GM23338 (cell line): ENCODE data around the gene ATXN8OS. TPM values are rescaled to one million over a fixed set of nuclear protein-coding genes. Genes with fewer than 3 reads are reported as not detected.

Source experiments
- ATAC-seq: fragments of 200-7000 bp; cut with Tn5 transposase; 3 replicates; pipeline ENCODE4 v1.9.1; 2020
- DNase-seq: peaks from one replicate; pipeline ENCODE4 v3.0.0-alpha.2; 2015; ENCODE audit warnings: low spot score
- H2AFZ ChIP-seq: fragments of 200-600 bp; sonication (generic); 2 replicates; pipeline ENCODE4 v1.8.0; 2016; ENCODE audit warnings: antibody characterized with exemption, mild to moderate bottlenecking, moderate library complexity
- H3F3A ChIP-seq: fragments of 200-600 bp; sonication (generic); replicated peaks from 2 replicates; pipeline ENCODE4 v1.8.0; 2017; ENCODE audit warnings: antibody characterized with exemption, mixed run types, low read depth
- H3K27ac ChIP-seq: fragments of 200-600 bp; sonication (generic); 2 replicates; pipeline ENCODE4 v1.6.1; 2016; ENCODE audit warnings: low read depth
- H3K27me3 ChIP-seq: fragments of 200-600 bp; sonication (generic); 2 replicates; pipeline ENCODE4 v1.8.0; 2016; ENCODE audit warnings: mild to moderate bottlenecking, mixed run types, moderate library complexity; ENCODE audit not compliant: insufficient read depth
- H3K36me3 ChIP-seq: fragments of 200-600 bp; sonication (generic); 2 replicates; pipeline ENCODE4 v1.8.0; 2016; ENCODE audit warnings: mild to moderate bottlenecking; ENCODE audit not compliant: insufficient read depth
- H3K4me1 ChIP-seq: fragments of 200-600 bp; sonication (generic); 2 replicates; pipeline ENCODE4 v1.8.0; 2016; ENCODE audit warnings: mild to moderate bottlenecking, moderate library complexity; ENCODE audit not compliant: insufficient read depth
- H3K4me2 ChIP-seq: fragments of 200-600 bp; sonication (generic); 2 replicates; pipeline ENCODE4 v1.7.1; 2017; ENCODE audit warnings: mixed run types
- H3K4me3 ChIP-seq: fragments of 200-600 bp; sonication (generic); 2 replicates; pipeline ENCODE4 v1.6.1; 2016; ENCODE audit warnings: mixed run types
- H3K79me2 ChIP-seq: fragments of 200-600 bp; sonication (generic); replicated peaks from 2 replicates; pipeline ENCODE4 v1.8.0; 2017; ENCODE audit warnings: mild to moderate bottlenecking; ENCODE audit not compliant: insufficient read depth
- H3K9me2 ChIP-seq: fragments of 200-600 bp; sonication (generic); 2 replicates; pipeline ENCODE4 v1.8.0; 2017; ENCODE audit not compliant: insufficient read depth
- H4K20me1 ChIP-seq: fragments of 200-600 bp; sonication (generic); replicated peaks from 2 replicates; pipeline ENCODE4 v1.8.0; 2017; ENCODE audit warnings: mild to moderate bottlenecking; ENCODE audit not compliant: insufficient read depth
- H3K27ac Mint-ChIP-seq: 2 replicates; pipeline ENCODE4 v1.8.0; 2020; ENCODE audit warnings: inconsistent platforms, mild to moderate bottlenecking, moderate library complexity, mixed read lengths
- H3K27me3 Mint-ChIP-seq: 3 replicates; pipeline ENCODE4 v1.8.0; 2022; ENCODE audit warnings: low read depth, mild to moderate bottlenecking, moderate library complexity, mixed read lengths, inconsistent platforms; ENCODE audit not compliant: insufficient read depth, poor library complexity
- H3K36me3 Mint-ChIP-seq: 3 replicates; pipeline ENCODE4 v1.8.0; 2021; ENCODE audit warnings: low read depth, mild to moderate bottlenecking, inconsistent platforms, moderate library complexity, mixed read lengths
- H3K4me1 Mint-ChIP-seq: 3 replicates; pipeline ENCODE4 v1.8.0; 2020; ENCODE audit warnings: mild to moderate bottlenecking, inconsistent platforms, mixed read lengths
- H3K4me3 Mint-ChIP-seq: 3 replicates; pipeline ENCODE4 v1.8.0; 2021; ENCODE audit warnings: moderate library complexity, mild to moderate bottlenecking, inconsistent platforms, mixed read lengths
- H3K9me3 Mint-ChIP-seq: 3 replicates; pipeline ENCODE4 v1.8.0; 2020; ENCODE audit warnings: moderate library complexity, mild to moderate bottlenecking, inconsistent platforms, mixed read lengths
- EZH2phosphoT487 ChIP-seq: fragments of 200-600 bp; sonication (generic); IDR thresholded peaks from one replicate; pipeline ENCODE4 v1.8.1; 2018; ENCODE audit warnings: antibody characterized with exemption; ENCODE audit not compliant: unreplicated experiment
- POLR2AphosphoS5 ChIP-seq: IDR thresholded peaks from 2 replicates; pipeline ENCODE4 v1.6.1; 2016; ENCODE audit warnings: antibody characterized with exemption, low read depth
- polyA plus RNA-seq: library from polyadenylated mRNA; unstranded; fragments of >200 nt; fragmentation: Nextera tagmentation; extraction: Ambion mirVana; gene quantifications from 2 replicates; pipeline ENCODE4 v1.2.1, GENCODE V29; 2016
- total RNA-seq: library from RNA; depleted of rRNA; stranded (reverse); fragments of >200 nt; shearing (Covaris generic); gene quantifications from 2 replicates; pipeline ENCODE4 v1.2.3, GENCODE V29; 2014
- TF ChIP-seq, protein P1 (sequence below): IDR thresholded peaks from one replicate; pipeline ENCODE4 v1.6.1; 2018; ENCODE audit warnings: antibody characterized with exemption; ENCODE audit not compliant: unreplicated experiment
- TF ChIP-seq, protein P2 (sequence below): fragments of 250-450 bp; sonication (Bioruptor Pico); IDR thresholded peaks from 2 replicates; pipeline ENCODE4 v1.5.0; 2020; ENCODE audit warnings: mild to moderate bottlenecking, moderate library complexity
- TF ChIP-seq, protein P3 (sequence below): IDR thresholded peaks from 2 replicates; pipeline ENCODE4 v1.6.1; 2016; ENCODE audit warnings: antibody characterized with exemption

ATXN8OS gene
- total and polyA plus RNA-seq, 2 experiments from 2014 or later, result not detected

DNA sequence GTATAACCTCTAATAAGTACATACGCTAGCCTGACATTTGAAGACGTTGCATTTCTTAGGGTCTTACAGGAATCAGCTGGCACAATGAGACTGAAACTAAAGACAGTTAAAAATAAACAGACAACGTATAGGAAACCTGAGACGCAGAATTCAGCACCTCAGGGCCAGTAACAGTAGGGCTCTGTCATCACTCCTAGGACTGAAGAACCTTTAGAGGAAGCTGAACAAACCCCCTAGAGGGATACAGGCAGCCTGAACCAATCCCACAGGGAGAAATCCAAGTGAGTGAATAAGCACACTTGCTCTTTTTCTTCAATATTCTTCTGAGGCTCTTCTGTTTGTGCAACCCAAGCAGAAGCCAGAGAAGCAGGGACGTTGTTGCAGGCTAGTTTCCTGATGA is 54.5 kb downstream of the ATXN8OS start:
- no peak overlapping the region for H3K4me2 ChIP-seq
- Mint-ChIP-seq H3K4me1 (peaks cover 8% of the 10 kb centered on the region; the same call in 2 of the 3 replicates), H3K27ac (peak overlapping the region; percentile 87; the same call in 1 of the 2 replicates), H3K36me3 (no peaks in the 10 kb centered on the region), H3K9me3 (no peaks in the 10 kb centered on the region), H3K27me3 (no peaks in the 10 kb centered on the region), H3K4me3 (no peak overlapping the region)
- H3K27ac ChIP-seq, result no peak overlapping the region
- H3K27me3 ChIP-seq, result no peaks in the 10 kb centered on the region
- no peaks in the 10 kb centered on the region for H3K9me2 ChIP-seq
- H3F3A ChIP-seq, result no peaks in the 10 kb centered on the region
- H2AFZ ChIP-seq, result no peak overlapping the region; the same call in 1 of the 2 replicates
- DNase-seq (peak; percentile 36), ATAC-seq (peak; percentile 92)
- no peaks in the 10 kb centered on the region for H3K36me3 ChIP-seq
- no peaks in the 10 kb centered on the region for H3K79me2 ChIP-seq
- H3K4me3 ChIP-seq, result no peak overlapping the region
- no peaks in the 10 kb centered on the region for H4K20me1 ChIP-seq
- TF ChIP-seq, protein P1, sequence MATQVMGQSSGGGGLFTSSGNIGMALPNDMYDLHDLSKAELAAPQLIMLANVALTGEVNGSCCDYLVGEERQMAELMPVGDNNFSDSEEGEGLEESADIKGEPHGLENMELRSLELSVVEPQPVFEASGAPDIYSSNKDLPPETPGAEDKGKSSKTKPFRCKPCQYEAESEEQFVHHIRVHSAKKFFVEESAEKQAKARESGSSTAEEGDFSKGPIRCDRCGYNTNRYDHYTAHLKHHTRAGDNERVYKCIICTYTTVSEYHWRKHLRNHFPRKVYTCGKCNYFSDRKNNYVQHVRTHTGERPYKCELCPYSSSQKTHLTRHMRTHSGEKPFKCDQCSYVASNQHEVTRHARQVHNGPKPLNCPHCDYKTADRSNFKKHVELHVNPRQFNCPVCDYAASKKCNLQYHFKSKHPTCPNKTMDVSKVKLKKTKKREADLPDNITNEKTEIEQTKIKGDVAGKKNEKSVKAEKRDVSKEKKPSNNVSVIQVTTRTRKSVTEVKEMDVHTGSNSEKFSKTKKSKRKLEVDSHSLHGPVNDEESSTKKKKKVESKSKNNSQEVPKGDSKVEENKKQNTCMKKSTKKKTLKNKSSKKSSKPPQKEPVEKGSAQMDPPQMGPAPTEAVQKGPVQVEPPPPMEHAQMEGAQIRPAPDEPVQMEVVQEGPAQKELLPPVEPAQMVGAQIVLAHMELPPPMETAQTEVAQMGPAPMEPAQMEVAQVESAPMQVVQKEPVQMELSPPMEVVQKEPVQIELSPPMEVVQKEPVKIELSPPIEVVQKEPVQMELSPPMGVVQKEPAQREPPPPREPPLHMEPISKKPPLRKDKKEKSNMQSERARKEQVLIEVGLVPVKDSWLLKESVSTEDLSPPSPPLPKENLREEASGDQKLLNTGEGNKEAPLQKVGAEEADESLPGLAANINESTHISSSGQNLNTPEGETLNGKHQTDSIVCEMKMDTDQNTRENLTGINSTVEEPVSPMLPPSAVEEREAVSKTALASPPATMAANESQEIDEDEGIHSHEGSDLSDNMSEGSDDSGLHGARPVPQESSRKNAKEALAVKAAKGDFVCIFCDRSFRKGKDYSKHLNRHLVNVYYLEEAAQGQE, result no peak
- TF ChIP-seq EZH2phosphoT487 (no peak), POLR2AphosphoS5 (no peak)
- TF ChIP-seq, protein P2, sequence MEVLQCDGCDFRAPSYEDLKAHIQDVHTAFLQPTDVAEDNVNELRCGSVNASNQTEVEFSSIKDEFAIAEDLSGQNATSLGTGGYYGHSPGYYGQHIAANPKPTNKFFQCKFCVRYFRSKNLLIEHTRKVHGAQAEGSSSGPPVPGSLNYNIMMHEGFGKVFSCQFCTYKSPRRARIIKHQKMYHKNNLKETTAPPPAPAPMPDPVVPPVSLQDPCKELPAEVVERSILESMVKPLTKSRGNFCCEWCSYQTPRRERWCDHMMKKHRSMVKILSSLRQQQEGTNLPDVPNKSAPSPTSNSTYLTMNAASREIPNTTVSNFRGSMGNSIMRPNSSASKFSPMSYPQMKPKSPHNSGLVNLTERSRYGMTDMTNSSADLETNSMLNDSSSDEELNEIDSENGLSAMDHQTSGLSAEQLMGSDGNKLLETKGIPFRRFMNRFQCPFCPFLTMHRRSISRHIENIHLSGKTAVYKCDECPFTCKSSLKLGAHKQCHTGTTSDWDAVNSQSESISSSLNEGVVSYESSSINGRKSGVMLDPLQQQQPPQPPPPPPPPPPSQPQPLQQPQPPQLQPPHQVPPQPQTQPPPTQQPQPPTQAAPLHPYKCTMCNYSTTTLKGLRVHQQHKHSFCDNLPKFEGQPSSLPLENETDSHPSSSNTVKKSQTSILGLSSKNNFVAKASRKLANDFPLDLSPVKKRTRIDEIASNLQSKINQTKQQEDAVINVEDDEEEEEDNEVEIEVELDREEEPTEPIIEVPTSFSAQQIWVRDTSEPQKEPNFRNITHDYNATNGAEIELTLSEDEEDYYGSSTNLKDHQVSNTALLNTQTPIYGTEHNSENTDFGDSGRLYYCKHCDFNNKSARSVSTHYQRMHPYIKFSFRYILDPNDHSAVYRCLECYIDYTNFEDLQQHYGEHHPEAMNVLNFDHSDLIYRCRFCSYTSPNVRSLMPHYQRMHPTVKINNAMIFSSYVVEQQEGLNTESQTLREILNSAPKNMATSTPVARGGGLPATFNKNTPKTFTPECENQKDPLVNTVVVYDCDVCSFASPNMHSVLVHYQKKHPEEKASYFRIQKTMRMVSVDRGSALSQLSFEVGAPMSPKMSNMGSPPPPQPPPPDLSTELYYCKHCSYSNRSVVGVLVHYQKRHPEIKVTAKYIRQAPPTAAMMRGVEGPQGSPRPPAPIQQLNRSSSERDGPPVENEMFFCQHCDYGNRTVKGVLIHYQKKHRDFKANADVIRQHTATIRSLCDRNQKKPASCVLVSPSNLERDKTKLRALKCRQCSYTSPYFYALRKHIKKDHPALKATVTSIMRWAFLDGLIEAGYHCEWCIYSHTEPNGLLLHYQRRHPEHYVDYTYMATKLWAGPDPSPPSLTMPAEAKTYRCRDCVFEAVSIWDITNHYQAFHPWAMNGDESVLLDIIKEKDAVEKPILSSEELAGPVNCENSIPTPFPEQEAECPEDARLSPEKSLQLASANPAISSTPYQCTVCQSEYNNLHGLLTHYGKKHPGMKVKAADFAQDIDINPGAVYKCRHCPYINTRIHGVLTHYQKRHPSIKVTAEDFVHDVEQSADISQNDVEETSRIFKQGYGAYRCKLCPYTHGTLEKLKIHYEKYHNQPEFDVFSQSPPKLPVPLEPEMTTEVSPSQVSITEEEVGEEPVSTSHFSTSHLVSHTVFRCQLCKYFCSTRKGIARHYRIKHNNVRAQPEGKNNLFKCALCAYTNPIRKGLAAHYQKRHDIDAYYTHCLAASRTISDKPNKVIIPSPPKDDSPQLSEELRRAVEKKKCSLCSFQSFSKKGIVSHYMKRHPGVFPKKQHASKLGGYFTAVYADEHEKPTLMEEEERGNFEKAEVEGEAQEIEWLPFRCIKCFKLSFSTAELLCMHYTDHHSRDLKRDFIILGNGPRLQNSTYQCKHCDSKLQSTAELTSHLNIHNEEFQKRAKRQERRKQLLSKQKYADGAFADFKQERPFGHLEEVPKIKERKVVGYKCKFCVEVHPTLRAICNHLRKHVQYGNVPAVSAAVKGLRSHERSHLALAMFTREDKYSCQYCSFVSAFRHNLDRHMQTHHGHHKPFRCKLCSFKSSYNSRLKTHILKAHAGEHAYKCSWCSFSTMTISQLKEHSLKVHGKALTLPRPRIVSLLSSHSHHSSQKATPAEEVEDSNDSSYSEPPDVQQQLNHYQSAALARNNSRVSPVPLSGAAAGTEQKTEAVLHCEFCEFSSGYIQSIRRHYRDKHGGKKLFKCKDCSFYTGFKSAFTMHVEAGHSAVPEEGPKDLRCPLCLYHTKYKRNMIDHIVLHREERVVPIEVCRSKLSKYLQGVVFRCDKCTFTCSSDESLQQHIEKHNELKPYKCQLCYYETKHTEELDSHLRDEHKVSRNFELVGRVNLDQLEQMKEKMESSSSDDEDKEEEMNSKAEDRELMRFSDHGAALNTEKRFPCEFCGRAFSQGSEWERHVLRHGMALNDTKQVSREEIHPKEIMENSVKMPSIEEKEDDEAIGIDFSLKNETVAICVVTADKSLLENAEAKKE, result no peak
- TF ChIP-seq, protein P3, sequence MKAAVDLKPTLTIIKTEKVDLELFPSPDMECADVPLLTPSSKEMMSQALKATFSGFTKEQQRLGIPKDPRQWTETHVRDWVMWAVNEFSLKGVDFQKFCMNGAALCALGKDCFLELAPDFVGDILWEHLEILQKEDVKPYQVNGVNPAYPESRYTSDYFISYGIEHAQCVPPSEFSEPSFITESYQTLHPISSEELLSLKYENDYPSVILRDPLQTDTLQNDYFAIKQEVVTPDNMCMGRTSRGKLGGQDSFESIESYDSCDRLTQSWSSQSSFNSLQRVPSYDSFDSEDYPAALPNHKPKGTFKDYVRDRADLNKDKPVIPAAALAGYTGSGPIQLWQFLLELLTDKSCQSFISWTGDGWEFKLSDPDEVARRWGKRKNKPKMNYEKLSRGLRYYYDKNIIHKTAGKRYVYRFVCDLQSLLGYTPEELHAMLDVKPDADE, result no peak
- no peaks in the 10 kb centered on the region for H3K4me1 ChIP-seq
